Muscle of arm (tissue), 12 donors: Measurements from ENCODE around the gene VAMP2. TPM values are rescaled to one million over a fixed set of nuclear protein-coding genes. Genes with fewer than 3 reads are reported as not detected.
A peak's percentile ranks its signal among the peaks of the same experiment; 100 is the strongest.

ENCODE experiments used
- DNase-seq: peaks from one replicate; pipeline ENCODE4 v3.0.0-alpha.2; 2013
- polyA plus RNA-seq, 12 donors: library from polyadenylated mRNA; unstranded; fragments of 120-200 nt; gene quantifications; one replicate each; pipeline ENCODE4 v1.2.1, GENCODE V29; 2013; ENCODE audit not compliant: insufficient read length in 12 of 12

The VAMP2 gene
- polyA plus RNA-seq, 12 donors: 53.7 to 1,226 (median 62.8) TPM

GRCh38 chr17:8145811-8146210, 16.9 kb downstream of the VAMP2 start:
- no peak for DNase-seq

DNA sequence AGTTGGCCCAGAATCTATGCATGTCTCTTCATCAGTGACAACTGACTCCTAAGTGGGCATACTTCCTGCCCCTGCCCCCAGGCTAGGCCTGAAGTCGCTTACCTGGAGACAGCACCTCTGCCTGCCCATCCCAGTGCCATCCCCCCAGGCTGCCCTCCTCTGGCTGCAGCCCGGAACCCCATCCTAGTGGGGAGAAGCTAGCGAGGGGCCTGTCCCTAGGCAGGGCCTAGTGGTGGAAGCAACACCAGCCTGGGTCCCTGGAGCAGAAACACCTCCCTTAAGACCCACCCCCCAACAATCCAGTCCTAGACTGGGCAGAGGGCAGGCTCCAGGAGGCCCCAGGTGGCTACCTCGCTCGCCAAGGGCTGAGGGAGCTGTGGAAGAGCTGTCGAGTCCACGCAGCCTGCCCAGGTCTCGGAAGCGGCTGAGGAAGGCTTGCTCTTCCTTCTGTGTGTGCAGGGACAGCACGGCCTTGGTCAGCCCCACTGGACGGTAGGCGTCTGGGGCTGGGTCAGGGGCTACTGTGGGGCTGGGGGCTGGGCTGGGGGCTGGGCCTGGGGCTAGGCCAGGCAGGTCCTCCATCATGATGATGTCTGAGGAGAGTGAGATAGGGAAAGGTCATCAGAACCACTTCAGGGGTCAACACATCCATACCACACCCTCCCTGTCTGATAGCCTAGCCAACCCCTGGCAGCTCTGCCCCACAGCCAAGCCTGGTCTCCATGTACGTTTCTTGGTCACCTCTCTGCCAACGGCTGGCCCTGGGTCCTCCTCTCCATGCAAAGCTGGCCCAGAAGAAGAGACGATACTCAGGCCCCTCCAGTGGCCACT, 18.1 kb downstream of the VAMP2 start:
- DNase-seq: no peak

GRCh38 chr17:8143581-8144400, 19.0 kb downstream of the VAMP2 start:
- DNase-seq: no peak

DNA sequence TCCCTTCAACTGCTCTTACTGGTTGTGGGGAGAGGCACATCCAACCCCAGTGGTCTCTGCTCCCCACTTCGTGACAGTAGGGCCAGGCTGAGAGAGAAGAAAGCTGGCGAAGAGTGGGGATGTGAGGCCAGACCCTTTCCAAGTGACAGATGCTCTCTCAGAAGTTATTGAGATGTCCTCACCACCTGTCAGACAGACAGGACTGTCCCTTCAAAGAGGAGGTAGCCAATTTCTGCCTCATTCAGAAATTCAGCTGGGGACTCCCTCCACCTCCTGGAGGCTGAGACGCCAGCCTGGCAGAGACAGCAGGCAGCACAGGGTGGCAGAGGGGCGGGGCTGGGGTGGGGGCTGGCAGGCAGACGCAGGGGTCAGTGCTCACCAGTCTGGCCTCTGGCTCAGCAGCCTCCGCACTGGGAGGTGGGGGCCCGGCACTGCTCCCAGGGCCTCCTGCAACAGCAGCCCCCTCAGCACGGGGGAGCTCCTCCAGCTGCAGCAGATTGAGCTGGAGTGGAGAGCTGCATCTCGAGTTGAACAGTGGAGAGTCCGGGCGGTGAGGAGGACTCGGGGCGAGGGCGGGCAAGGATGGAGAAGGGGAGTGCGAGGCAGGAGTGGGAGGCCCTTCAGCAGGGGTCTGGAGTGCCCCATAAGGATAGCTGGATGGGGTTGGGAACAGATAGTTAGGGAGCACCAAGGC, 19.7 kb downstream of the VAMP2 start:
- no peak for DNase-seq

- no peak for DNase-seq
Measured at GRCh38 chr17:8142158-8142886, 20.4 kb downstream of the VAMP2 start.

- DNase-seq: no peak
Measured at GRCh38 chr17:8141741-8142140, 21.0 kb downstream of the VAMP2 start.

- no peak for DNase-seq
Measured at GRCh38 chr17:8141045-8141444, 21.7 kb downstream of the VAMP2 start.

DNA sequence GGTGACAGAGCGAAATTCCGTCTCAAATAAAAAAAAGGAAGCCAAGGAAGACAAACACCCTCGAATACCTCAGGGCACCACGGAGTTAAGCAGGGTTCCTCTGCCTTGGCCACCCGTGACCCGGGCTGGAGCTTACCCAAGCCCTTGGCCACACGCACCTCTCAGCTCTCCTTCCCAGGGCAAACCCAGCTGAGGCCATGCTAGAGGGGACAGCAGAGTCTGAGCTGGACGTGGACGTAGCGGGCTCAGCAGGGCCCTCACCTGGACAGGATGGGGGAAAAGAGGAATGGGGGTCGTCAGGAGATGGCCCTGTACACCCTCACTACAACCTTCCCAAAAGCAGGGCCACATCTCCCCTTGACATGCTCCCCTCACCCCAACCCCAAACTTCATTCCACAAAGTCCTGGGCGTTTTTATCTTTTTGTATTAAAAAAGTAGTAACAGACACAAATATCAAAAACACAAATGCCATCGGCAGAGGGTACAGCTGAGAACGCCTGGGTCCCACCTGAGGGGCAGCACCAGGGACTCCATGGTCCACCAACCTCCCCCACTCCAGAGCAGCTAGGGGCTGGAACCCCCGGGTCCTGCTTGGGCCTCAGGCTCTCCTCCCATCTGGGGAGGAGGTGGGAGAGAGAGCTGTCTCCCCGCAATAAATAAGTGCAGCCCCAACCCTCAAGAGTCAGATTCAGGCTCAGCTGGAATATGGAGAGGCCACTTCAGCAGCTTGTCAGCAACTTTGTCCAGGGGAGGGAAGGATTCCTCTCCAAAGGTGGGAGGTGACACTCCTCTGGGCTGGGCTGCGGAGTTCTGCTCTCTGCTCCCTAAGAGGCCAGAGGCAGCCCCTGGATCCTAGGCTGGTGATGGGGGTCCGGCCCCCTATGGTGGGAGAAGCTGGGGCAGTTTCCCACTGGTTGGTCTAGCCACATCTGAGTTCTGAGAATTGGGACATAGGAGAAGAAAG, 22.4 kb downstream of the VAMP2 start:
- no peak for DNase-seq

- DNase-seq: peak; percentile 98
Measured at GRCh38 chr17:8138672-8139371, 23.9 kb downstream of the VAMP2 start.

DNA sequence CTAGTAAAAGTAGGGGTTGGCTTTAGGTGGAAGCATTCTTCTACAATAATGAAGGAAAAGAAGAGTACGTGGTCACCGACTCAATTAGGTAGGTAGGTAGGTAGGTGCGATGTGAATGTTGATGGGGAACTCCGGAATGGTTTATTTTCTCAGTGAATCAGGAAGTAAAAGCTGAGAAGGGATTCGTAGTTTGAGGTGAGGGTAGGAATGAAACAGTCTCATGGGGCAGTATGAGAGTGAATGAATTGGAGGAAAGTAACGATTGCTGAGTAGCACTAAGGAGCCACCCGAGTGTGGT, 24.4 kb downstream of the VAMP2 start:
- DNase-seq: no peak

GRCh38 chr17:8137645-8138373, 24.9 kb downstream of the VAMP2 start:
- no peak for DNase-seq

GRCh38 chr17:8133941-8134340, 28.8 kb downstream of the VAMP2 start:
- no peak for DNase-seq

- DNase-seq: no peak
Measured at GRCh38 chr17:8133399-8133798, 29.3 kb downstream of the VAMP2 start.

DNA sequence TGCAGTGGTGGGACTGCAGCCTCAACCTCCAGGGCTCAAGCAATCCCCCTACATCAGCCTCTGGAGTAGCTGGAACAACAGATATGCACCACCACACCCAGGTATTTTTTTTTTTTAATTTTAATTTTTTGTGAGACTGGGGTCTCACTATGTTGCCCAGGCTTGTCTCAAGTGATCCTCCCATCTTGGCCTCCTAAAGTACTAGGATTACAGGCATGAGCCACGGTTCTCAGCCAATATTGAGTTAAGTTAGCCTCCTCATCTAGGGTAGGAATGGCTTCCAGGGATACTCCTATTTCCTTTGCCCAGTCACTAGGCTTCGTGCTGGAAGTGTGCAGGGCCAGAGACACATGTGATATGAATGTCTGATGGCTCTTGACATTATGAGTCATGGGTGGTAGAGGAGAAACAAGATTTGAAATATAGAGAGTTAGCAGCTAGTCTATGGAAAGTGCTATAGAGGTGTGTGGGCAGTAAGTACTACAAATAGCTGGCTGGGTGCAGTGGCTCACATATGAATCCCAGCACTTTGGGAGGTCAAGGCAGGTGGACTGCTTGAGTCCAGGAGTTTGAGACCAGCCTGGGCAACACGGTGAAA, 30.8 kb downstream of the VAMP2 start:
- no peak for DNase-seq

- DNase-seq: no peak
Measured at GRCh38 chr17:8128125-8128784, 34.5 kb downstream of the VAMP2 start.

GRCh38 chr17:8126491-8127066, 36.2 kb downstream of the VAMP2 start:
- no peak for DNase-seq

GRCh38 chr17:8125947-8126490, 36.7 kb downstream of the VAMP2 start:
- no peak for DNase-seq
